GM12801 (cell line): ENCODE data around the gene EVA1C.

Experiments
- TF ChIP-seq, protein P1 (sequence below): IDR thresholded peaks from one replicate; pipeline ENCODE4 v1.5.1; 2011; ENCODE audit warnings: control low read depth; ENCODE audit not compliant: insufficient read length; ENCODE audit errors: extremely low read depth

The EVA1C gene

DNA sequence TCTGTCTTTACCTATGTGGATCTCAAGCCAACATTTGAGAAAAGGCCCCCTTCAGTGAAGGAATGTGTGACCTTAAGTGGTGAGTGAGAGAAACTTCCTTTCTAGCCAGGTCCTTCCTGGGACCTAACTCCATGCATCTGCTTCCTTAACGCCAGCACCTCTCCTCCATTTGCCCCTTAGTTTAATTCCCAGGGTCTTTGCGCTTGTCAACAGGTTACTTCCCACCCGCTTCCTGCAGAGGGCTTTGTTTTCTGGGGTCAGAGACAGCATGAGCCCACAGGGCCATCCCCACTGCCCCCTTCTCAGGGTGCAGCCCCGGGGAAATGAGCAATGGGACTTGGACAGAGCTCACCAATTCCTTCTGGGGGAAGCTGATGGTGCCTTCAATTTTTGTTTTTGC is 54.8 kb downstream of the EVA1C start:
- TF ChIP-seq, protein P1, sequence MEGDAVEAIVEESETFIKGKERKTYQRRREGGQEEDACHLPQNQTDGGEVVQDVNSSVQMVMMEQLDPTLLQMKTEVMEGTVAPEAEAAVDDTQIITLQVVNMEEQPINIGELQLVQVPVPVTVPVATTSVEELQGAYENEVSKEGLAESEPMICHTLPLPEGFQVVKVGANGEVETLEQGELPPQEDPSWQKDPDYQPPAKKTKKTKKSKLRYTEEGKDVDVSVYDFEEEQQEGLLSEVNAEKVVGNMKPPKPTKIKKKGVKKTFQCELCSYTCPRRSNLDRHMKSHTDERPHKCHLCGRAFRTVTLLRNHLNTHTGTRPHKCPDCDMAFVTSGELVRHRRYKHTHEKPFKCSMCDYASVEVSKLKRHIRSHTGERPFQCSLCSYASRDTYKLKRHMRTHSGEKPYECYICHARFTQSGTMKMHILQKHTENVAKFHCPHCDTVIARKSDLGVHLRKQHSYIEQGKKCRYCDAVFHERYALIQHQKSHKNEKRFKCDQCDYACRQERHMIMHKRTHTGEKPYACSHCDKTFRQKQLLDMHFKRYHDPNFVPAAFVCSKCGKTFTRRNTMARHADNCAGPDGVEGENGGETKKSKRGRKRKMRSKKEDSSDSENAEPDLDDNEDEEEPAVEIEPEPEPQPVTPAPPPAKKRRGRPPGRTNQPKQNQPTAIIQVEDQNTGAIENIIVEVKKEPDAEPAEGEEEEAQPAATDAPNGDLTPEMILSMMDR: no peak

DNA sequence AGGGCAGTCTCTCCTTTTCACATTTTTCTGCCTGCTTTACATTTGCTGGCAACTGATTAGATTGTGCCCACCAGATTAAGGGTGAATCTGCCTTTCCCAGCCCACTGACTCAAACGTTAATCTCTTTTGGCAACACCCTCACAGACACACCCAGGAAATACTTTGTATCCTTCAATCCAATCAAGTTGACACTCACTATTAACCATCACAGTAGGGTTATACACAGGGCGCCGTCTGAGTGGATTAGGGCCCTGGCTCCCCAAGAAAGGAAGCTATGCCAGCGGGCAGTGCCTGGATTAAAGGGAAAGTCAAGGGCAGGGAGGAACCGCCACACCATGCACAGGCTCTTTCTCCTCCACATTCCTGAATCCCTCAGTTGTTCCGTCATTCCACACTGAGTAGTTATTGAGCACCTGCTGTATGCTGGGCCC is 56.2 kb downstream of the EVA1C start:
- TF ChIP-seq, protein P1: no peak

DNA sequence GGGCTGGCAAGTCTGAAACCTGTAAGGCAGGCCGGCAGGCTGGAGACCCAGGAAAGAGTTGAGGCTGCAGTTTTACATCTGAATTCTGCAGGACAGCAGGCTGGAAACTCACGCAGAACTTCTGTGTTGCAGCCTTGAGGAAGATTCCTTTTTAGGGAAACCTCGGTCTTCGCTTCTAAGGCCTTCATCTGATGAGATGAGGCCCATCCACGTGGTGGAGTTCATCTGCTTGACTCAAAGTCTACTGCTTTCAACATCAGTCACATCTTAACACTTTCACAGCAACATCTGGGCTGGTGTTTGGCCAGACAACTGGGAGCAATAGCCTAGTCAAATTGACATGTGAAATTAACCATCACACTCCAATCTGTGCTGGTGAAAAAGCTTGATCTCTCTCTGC is 57.1 kb downstream of the EVA1C start:
- TF ChIP-seq, protein P1: no peak

DNA sequence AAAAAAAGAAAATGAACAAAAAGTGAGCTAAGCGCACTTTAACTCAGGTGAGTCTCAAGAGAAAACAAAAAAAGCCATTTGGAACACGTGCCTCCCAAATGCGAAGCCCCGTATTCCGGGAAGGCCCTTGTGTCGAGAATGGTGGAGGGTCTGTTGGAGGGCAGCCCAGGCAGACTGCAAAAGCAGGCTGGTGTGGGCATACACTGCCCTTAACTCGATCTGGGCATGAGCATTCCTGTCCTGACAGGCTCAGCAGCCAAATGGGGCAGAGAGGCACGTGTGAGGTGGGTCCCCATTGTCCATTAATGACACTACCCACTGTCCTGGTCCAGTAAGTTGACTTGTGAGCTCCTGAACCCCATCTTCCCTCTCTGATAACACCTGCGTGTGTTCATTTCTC is 57.7 kb downstream of the EVA1C start:
- TF ChIP-seq, protein P1: no peak

DNA sequence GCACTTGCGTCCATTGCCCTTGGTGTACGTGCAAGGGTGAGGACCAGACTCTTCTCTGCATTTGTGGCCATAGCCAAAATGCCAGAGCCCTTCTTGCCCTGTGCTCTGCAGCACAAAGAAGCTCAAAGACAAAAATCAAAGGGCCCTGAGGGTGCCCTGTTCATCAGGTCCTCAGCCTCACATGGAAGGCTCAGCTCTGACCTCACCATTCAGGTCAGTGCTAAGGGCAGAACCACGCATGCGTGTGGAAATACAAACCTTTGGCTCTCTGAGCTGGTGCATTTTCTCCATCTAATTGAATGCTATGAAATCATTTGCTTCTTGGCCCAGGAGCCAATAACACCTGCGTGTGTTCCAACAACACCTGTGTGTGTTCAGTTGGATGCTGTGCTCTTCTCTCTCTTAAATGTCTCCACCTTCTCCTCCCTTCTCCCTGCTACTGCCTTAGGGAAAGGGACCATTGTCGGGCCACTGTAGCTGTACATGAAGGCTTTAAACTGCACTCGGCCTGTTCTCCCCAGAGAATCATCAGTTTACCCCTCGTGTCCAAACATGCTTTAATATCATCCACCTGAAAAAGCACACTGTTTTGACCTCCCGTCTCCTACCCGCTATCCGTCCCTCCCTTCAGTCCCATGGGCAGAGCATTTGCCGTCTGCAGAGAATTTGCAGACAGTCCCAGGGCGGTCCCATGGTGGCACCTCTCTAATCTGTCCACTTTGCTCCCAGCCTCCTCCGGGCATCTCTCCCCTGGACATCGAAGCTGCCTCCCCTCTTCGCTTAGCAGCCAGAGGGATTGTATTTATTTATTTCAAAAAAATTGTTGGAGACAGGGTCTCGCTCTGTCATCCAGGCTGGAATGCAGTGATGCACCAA is 60.6 kb downstream of the EVA1C start:
- TF ChIP-seq, protein P1: no peak

DNA sequence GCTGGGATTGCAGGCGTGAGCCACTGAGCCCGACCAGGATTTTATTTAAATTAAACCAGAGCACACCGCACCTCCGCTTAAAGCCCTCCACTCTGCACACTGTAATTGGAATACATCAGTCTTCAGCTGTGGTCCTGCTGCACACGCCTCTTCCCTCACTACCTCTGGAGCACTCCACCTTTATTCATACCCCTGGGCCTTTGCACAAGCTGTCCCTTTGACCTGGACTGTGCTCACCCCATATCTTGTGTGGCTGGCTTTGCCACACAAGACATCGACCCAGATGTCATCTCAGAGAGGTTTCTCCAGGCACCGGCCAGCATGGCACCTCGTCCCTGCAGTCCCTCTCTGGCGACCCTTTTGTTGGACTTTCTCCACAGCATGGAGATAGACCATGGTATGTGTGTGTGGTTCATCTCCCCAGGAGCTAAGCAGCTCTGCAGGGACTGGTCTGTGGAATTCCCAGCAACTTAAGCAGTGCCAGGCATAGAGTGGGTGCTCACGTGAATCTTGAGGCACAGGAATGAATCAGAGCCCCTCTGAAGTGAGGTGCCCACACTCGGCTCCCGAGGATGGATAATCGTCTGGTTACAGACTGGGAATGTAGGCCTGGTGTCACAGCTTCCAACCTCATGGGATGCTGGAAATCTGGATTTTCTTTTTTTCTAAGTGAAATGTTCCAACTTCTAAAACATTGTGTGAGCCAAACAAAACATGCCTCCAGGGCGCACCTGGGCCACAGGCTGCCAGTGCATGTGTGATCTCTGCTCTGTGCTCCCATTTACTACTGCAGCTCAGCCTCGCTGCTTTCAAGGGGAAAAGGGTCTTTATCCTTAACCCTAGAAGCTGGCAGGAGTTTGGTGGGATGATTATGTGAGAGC is 61.9 kb downstream of the EVA1C start:
- TF ChIP-seq, protein P1: no peak

DNA sequence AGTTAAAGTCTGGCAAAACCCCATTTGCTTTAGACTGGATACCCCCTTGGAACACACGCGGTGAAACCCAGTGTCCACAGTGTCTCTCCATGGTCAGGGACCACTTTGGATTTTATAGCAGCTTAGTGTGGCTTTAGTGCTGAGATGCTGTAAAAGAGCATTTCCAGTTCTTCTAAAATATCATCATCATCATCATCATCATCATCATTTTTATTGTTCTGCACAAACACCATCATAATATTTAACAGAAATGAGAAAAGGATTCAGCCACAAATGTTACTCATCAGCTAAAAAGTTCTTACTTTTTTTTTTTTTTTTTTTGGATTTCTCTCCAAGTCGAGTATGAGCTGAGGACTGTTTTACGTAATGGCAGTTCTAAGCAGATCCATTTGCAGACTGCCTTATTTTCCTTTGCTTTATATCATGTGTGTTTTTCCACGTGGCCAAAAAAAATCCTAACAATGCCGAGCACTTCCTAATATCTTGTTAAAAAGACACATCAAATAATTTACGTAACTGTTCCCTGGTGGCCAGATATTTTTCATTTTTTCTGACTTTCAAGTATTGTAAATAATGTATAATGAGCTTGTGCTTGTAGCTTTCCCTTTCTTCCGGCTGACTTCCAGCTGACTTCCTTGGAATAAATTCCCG is 62.8 kb downstream of the EVA1C start:
- TF ChIP-seq, protein P1: no peak
